Activated CD4-positive, alpha-beta T cell treated with anti-CD3 and anti-CD28 coated beads, Interleukin-10, Interleukin-2, amounts not matched to agents 100 ng/mL and 50 ng/mL, durations not matched to agents 16 hours and 8 hours (primary cell): ENCODE results near the gene GMPPA.

Source experiments
- DNase-seq: peaks from one replicate; pipeline ENCODE4 v3.0.0-alpha.2; 2020

The GMPPA gene

DNA sequence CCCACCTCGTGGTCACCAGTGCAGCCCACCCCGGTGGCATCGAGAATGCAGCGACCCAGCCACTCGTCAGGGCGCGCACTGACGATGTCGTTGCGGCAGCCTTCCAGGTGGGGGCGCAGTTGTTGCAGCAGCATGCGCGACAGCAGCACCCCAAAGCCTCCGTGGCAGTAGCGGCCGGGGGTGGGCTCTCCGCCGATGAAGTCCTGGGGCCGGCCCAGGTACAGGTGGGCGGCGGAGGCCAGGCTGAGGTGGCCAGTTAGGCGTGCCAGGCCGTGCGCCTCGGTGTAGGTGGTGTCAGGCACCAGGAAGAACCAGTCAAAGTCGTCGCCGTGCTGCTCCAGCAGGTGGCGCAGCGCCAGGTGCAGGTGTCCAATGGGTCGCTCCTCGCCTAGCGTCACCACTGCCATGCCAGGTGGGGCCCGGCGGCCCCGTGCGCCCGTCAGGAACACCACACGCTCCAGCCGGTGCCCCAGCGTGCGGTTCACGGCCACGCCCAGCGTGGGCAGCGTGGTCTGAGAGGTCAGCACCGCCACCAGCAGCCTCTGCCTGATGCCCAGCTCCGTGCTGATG lies 43.0 kb downstream of the GMPPA start:
- DNase-seq, result peak; percentile 92

DNA sequence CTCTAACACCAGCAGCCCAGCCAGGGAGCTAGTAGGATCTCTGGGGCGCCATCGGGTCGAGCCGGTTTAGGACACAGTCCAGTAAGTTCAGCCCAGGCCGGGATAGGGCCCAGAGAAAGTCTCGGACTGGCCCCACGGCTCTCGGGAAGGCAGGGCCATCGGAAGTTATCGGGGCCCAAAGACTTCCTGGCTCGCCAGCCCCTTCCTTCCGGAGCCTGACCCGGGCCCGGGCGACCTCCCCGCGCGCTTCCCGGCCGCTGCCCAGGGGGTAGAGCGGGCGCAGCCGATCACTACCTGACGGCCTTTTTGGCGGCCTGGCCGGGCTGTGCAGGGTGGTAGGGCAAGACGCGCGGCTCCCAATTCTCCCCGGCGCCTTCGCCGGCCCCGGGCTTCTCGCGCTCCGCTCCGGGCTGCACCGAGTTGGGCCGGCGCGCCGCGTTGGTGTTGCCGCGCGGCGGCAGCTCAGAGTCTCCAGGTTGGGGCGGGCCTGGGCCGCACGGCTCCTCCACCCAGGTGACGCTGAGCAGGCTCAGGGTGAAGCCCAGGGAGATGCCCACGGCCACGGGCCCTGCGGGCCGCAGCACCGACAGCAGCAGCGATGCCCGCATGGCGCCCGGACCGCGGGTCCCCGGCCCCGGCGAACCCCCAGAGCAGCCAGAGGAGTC lies 44.4 kb downstream of the GMPPA start:
- DNase-seq, result peak; percentile 46

DNA sequence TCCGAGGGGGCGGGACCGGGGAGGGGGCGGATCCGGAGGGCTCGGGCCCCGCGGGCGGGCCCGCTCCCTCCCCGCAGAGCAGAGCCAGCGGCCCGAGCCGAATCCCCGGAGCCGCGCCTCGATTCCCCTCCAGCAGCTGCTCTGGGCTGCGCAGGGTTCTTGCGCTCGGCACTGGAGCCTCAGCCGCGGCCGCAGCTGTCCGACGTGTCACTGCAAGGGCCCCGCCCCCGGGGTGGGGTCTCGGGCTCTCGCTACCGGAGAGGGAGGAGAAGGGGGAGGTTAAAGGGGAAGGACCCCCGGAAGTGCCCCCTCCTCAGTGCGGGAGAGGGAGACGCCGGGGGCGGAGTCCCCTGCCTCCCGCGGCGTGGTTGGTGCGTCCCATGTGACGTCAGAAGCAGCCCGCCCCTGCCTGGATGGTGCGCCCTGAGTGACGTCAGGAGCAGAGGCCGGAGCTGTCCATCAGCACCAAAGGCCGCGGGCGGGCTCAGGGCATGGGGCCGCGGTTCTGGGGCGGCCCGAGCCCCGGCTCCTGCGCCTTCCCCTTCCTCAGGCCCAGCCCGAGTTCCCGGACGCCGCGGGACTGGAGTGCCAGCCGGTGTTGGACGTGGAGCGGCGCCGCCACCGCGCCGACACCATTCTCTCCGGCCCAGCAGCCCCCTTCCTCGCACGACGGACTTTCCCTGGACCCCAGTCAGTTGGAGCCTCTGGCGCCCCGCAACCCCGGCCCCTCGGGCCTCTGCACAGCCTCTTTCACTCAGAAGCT lies 45.1 kb downstream of the GMPPA start, which contains the start of the genes CHPF and TMEM198:
Gene CHPF (minus strand): TSS at position 214 of the 763 bp plus-strand sequence. CDS start 271 bp downstream, outside the sequence.
Gene TMEM198 (plus strand): TSS at position 433 of the 763 bp plus-strand sequence. CDS start 700 bp downstream, outside the sequence.
- DNase-seq, result peak; percentile 98

DNA sequence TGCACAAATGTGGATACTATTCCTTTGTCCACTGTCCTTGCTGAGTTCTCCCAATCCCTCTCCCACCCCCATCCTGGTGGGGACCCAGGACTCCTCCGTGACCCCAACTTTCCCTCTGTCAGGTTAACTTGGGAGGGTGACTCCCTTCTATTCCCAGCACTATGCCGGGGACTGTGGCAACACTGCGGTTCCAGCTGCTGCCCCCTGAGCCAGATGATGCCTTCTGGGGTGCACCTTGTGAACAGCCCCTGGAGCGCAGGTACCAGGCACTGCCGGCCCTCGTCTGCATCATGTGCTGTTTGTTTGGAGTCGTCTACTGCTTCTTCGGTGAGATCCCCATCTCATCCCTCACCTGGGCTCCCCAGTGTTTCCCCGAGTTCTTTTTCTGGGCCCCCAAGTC lies 45.9 kb downstream of the GMPPA start:
- DNase-seq, result no peak

DNA sequence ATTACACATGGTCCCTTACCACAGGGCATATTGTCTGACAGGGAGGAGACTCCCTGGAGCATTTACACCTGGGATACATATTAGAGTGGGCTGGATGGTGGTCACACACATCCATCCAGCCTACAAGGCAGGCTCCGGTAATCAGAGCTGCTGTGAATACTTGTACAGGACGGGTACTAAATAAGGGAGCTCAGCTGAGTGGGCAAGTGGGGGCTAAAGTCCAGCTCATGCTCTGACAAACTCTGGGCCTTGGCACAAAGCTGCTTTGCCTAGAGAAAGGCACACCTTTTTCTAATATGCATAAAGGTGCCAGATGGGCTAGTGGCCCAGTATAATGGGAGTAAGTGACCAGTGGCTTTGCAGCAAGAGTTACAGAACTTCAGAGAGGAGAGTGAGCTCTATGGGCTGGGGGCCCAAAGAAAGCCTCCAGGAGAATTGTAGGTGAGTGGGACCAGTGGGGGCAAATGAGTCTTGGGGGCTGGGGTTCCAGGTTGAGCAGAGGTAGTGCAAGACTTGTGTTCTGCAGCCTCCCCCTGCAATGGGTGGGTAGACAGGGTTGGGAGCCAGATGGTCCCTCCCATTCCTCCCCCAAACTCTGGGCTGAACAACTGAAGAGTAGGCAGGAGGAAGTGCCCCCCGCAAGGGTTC lies 46.7 kb downstream of the GMPPA start:
- DNase-seq, result no peak

DNA sequence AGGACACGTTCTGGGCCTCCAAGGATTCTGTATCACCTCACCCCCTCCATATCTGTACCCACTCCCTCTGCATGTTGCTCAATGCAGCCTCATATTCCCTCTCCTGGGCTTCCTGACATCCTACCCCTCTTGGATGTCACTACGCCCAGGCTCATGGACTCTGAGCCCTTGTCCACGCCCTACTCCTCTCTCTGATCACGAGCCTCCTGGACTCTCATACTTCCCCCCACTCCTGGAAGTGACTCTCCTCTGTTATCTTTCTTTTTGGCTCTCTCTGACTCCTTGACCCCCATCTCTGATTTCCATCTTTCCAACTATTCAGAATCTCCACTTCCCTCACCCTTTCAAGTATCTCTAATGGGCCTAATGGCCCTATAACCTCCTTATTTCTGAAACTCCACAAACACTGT lies 47.3 kb downstream of the GMPPA start:
- DNase-seq, result no peak

DNA sequence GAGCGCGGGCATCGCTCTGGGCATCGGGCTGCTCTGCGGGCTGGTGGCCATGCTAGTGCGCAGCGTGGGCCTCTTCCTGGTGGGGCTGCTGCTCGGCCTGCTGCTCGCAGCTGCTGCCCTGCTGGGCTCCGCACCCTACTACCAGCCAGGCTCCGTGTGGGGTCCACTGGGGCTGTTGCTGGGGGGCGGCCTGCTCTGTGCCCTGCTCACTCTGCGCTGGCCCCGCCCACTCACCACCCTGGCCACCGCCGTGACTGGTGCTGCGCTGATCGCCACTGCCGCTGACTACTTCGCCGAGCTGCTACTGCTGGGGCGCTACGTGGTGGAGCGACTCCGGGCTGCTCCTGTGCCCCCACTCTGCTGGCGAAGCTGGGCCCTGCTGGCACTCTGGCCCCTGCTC lies 48.9 kb downstream of the GMPPA start:
- no peak for DNase-seq

DNA sequence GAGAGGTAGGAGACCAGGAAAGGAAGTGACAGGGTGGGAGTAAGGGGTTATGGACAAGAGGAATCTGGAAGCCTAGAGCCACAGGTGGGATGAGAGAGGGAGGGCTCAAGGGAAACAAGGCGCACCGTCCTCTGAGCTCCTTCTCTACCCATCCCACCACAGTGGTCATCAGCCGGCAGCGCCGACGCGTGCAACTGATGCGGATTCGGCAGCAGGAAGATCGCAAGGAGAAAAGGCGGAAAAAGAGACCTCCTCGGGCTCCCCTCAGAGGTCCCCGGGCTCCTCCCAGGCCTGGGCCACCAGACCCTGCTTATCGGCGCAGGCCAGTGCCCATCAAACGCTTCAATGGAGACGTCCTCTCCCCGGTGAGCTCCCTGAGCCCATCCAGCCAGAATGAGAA lies 50.3 kb downstream of the GMPPA start:
- DNase-seq, result no peak

DNA sequence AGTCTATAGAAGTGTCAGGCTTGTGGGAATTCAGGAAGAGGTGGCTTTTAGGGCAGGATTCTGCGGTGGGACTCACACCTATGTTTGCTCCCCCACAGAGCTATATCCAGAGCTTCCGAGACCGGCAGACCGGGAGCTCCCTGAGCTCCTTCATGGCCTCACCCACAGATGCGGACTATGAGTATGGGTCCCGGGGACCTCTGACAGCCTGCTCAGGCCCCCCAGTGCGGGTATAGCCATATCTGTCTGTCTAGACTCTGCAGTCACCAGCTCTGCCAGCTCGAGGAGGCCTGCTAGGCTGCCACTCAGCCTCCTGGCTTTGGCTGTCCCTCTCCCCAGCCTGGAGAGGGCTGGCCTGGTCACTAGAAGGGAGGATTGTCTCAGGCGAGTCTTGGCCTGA lies 50.9 kb downstream of the GMPPA start:
- no peak for DNase-seq

DNA sequence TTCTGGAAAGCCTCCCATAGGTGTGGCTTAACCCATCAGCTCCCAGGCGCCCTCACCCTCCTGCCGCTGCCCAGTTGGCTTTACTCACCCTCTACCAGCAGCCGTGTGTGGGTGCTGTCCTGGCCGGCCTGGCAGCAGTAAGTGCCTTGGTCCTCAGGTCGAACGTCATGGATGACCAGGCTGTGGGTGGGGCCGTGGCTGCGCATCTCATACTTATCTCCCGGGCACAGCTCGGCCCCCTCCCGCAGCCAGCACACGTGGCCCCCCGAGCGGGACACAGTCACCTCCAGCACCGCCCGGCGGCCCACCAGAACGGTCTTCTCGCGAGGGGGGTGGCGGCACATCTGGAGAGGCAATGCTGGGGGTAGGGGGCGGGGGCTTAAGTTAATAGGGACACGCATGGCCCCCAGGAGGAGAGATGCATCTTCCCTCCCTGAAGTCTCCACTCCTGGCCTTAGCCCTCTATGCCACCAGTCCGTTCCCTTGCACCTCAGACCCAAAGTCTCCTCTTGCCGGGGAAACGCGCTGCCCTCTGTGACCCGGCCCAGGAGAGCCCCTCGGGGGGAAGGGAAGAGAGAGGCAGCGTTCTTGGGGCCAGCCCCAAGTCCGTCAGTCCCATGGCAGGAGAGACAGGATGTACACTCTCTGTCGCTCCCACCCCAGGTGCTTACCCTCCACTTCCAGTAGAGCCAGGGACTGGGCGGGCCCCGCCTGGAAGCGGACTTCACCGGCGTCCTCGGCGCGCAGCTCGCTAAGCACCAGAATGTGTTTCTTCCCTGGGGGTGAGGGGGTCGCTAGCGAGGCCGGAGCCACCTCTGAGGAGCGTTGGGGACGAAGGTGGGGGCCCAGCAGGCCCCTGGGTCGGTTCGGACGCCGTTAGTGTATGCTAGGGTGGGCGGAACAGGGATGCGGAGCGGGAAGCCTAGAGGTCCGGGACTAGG lies 53.0 kb downstream of the GMPPA start:
- DNase-seq, result peak; percentile 5

DNA sequence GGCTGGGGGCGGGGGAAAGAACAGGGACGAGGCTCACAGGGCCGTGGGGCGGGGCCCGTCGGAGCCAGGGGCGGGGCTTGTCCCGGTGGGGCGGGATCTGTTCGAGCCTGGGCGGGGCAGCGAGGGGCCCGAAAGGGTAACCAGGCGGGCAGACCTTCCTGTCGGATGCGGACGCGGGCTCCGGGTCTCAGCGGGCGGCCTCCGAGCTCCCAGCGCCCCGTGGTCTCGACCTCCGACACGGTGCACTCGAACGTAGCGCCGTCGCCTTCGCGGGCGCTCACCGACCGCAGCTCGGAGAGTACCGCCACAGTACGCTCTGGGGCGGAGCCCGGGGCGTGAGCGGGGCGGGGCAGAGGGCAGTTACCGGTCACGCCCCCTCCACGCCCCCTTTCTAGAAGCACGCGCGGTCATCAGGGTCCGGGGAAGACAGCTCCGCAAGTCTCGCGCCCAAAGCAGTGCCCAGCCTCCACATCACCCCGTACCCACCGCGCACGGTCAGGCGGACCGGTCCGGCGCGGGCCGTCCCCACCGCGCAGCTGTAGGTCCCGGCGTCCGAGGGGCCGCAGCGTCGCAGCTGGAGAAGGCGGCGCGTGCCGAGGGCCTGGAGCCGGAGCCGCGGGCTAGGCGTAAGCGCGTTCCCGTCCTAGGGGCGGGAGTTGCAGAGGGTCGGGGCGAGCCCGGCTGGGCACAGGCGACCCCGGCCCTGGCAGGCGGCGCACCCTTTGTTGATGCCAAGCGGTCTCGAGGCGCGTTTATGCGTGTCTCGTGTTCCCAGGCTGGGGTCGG lies 53.9 kb downstream of the GMPPA start:
- DNase-seq, result peak; percentile 80

DNA sequence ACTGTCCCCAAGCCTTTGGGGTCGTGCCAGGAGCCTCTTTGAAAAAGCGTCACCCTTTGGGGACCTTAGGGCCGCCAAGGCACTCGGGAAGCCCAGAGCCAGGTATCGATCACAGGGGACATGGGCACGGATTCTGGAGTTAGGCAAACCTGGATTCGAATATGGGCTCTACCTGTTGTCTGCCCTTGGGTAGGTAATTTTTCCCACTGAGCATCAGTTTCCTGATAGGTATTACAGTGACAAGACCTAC lies 54.4 kb downstream of the GMPPA start:
- DNase-seq, result no peak

DNA sequence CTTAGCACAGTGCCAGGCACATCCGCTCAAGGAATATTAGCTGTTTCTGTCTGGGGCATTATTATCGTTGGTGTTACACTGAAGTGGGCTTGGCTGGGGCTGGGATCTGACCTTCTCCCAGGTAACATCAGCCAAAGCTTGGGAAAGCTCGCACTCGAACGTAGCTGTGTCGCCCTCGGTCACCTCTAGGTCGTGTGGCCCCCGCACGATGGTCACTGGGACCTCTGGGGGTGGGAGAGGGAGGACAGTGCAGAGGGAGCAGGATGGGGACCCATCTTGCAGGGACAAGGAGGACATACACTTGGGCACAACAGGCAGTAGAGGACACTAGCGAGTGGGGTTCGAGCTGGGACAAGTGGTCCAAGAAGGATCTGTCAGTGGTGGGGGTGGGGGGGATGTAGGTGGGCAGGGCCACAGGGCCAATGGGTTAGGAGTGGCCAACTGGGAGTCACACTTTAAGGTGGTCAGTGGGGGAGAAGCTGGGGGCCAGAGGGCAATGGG lies 54.8 kb downstream of the GMPPA start:
- DNase-seq, result no peak

DNA sequence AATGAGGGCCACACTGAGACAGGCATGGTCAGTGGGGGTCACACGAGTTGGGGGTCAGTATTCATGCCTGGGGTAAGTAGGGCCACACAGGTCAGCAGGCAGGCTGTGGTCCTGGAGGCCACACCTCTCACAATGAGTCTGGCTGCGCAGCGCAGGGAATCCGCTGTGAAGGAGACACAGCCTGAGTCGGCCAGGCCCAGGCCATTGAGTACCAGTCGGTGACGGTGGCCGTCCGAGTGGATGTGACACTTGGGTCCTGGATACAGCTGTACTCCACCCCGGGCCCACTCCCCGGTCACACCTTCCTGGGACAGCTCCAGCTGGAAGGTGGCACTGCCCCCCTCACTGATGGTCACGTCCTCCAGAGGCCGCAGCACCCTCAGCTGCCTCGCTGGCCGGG lies 55.7 kb downstream of the GMPPA start:
- no peak for DNase-seq

DNA sequence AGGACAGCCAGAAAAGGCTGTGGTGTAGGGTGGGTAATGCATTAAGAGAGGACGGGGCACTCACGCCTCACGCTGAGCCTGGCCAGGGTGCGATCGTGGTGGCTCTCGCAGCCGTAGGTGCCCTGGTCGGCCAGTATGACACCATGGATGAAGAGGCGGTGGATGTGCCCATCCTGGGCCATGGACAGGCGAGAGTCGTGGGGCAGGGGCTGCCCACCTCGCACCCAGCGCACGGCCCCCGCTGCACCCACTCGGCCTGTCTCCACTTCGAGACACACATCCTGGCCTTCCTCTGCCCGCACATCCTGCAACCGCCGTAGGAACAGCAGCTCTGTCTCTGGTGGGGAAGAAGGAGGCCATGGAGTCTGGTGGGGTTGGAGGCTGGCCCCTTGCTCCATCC lies 57.3 kb downstream of the GMPPA start:
- no peak for DNase-seq

DNA sequence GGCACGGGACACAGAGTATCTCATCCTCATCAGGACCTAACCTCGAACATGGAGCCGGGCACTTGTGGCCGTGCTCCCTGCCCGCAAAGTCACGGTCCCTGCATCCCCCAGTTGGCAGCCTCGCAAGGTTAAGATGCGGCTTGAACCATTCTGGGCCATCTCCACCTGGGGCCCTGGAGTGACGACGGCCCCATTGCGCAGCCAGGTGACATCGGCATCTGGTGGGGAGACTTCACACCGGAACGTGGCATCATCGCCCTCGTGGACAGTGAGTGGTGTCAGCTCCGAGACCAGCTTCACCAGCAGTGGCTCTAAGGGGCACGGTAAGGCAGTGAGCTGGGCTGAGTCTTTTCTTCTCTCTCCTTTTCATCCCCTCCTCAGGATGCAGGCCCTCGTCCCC lies 57.7 kb downstream of the GMPPA start:
- no peak for DNase-seq
